H9 (cell line): ENCODE results near the gene STK32C. TPM values are rescaled to one million over a fixed set of nuclear protein-coding genes. Genes with fewer than 3 reads are reported as not detected.

Experiments used
- DNase-seq: peaks from one replicate; pipeline ENCODE4 v3.0.0-alpha.2; 2017
- H2AFZ ChIP-seq: one replicate; pipeline ENCODE4 v1.6.1; 2013; ENCODE audit warnings: mild to moderate bottlenecking, low read length, control low read depth, moderate library complexity
- H2AK5ac ChIP-seq: 2 replicates; pipeline ENCODE4 v1.6.1; 2013; ENCODE audit warnings: low read length, control low read depth, mixed read lengths; ENCODE audit not compliant: insufficient read length
- H2BK120ac ChIP-seq: one replicate; pipeline ENCODE4 v1.6.1; 2013; ENCODE audit warnings: low read depth, mild to moderate bottlenecking, low read length, control low read depth, inconsistent platforms; ENCODE audit not compliant: poor library complexity, severe bottlenecking
- H2BK12ac ChIP-seq: 2 replicates; pipeline ENCODE4 v1.6.1; 2013; ENCODE audit warnings: low read length, control low read depth, mixed read lengths, low read depth; ENCODE audit not compliant: insufficient read length
- H2BK15ac ChIP-seq: 2 replicates; pipeline ENCODE4 v1.6.1; 2013; ENCODE audit warnings: low read depth, low read length, control low read depth
- H2BK20ac ChIP-seq: one replicate; pipeline ENCODE4 v1.6.1; 2013; ENCODE audit warnings: low read depth, mild to moderate bottlenecking, low read length, control low read depth, inconsistent platforms; ENCODE audit not compliant: poor library complexity, severe bottlenecking
- H2BK5ac ChIP-seq: 2 replicates; pipeline ENCODE4 v1.6.1; 2013; ENCODE audit warnings: low read length, control low read depth, mixed read lengths; ENCODE audit not compliant: insufficient read length
- H3K14ac ChIP-seq: 2 replicates; pipeline ENCODE4 v1.6.1; 2013; ENCODE audit warnings: low read length, control low read depth; ENCODE audit not compliant: insufficient read depth
- H3K18ac ChIP-seq: 2 replicates; pipeline ENCODE4 v1.6.1; 2013; ENCODE audit warnings: low read depth, mild to moderate bottlenecking, mixed read lengths, low read length, control low read depth; ENCODE audit not compliant: insufficient read length
- H3K23ac ChIP-seq: 2 replicates; pipeline ENCODE4 v1.6.1; 2013; ENCODE audit warnings: low read length, control low read depth, mixed read lengths, low read depth; ENCODE audit not compliant: insufficient read length
- H3K23me2 ChIP-seq: 2 replicates; pipeline ENCODE4 v1.6.1; 2013; ENCODE audit warnings: low read depth, mild to moderate bottlenecking, mixed read lengths, low read length, control low read depth; ENCODE audit not compliant: insufficient read length, poor library complexity, severe bottlenecking
- H3K27ac ChIP-seq: 2 replicates; pipeline ENCODE4 v1.5.1; 2013; ENCODE audit warnings: low read length, control low read depth, mixed read lengths, low read depth; ENCODE audit not compliant: insufficient read length
- H3K27me3 ChIP-seq: 2 replicates; pipeline ENCODE4 v1.6.1; 2013; ENCODE audit warnings: low read length, control low read depth, inconsistent platforms; ENCODE audit not compliant: insufficient read depth
- H3K4ac ChIP-seq: 2 replicates; pipeline ENCODE4 v1.6.1; 2013; ENCODE audit warnings: low read depth, mild to moderate bottlenecking, control low read depth, inconsistent platforms, low read length, moderate library complexity
- H3K4me1 ChIP-seq: 2 replicates; pipeline ENCODE4 v1.6.1; 2013; ENCODE audit warnings: low read length, control low read depth, inconsistent platforms; ENCODE audit not compliant: insufficient read depth
- H3K4me2 ChIP-seq: 2 replicates; pipeline ENCODE4 v1.6.1; 2013; ENCODE audit warnings: low read length, control low read depth, mixed read lengths; ENCODE audit not compliant: insufficient read length, insufficient read depth
- H3K56ac ChIP-seq: 2 replicates; pipeline ENCODE4 v1.6.1; 2013; ENCODE audit warnings: low read depth, mild to moderate bottlenecking, mixed read lengths, low read length, control low read depth; ENCODE audit not compliant: insufficient read length
- H3K79me1 ChIP-seq: 2 replicates; pipeline ENCODE4 v1.6.1; 2013; ENCODE audit warnings: low read depth, mild to moderate bottlenecking, moderate library complexity, low read length, control low read depth, inconsistent platforms; ENCODE audit not compliant: insufficient read depth, poor library complexity, severe bottlenecking
- H3K79me2 ChIP-seq: 2 replicates; pipeline ENCODE4 v1.6.1; 2013; ENCODE audit warnings: low read length, control low read depth, inconsistent platforms; ENCODE audit not compliant: insufficient read depth
- H3K9ac ChIP-seq: 2 replicates; pipeline ENCODE4 v1.6.1; 2013; ENCODE audit warnings: low read length, control low read depth, mixed read lengths; ENCODE audit not compliant: insufficient read length; ENCODE audit errors: extremely low read depth
- H3K9me3 ChIP-seq: one replicate; pipeline ENCODE4 v1.6.1; 2013; ENCODE audit warnings: low read depth, low read length, inconsistent platforms; ENCODE audit not compliant: control insufficient read depth
- H3T11ph ChIP-seq: one replicate; pipeline ENCODE4 v1.6.1; 2013; ENCODE audit warnings: mild to moderate bottlenecking, low read length, control low read depth, inconsistent platforms
- H4K20me1 ChIP-seq: one replicate; pipeline ENCODE4 v1.6.1; 2013; ENCODE audit not compliant: control insufficient read depth, insufficient read length, insufficient read depth
- H4K5ac ChIP-seq: 2 replicates; pipeline ENCODE4 v1.6.1; 2013; ENCODE audit warnings: low read depth, mild to moderate bottlenecking, mixed read lengths, low read length, control low read depth; ENCODE audit not compliant: insufficient read length
- H4K8ac ChIP-seq: replicated peaks from 2 replicates; pipeline ENCODE4 v1.6.1; 2013; ENCODE audit warnings: low read length, control low read depth, mixed read lengths, low read depth; ENCODE audit not compliant: insufficient read length
- H4K91ac ChIP-seq: 2 replicates; pipeline ENCODE4 v1.6.1; 2013; ENCODE audit warnings: low read depth, mild to moderate bottlenecking, moderate library complexity, mixed read lengths, low read length, control low read depth; ENCODE audit not compliant: insufficient read length
- H3K27ac Mint-ChIP-seq, 3 experiments: 2 replicates in 2 of 3; 3 replicates in 1 of 3; pipeline ENCODE4 v1.8.0; 2020 to 2021; ENCODE audit warnings: mixed read lengths in 3 of 3, mild to moderate bottlenecking in 1 of 3, moderate library complexity in 1 of 3
- H3K27me3 Mint-ChIP-seq: 2 replicates; pipeline ENCODE4 v1.8.0; 2021; ENCODE audit warnings: low read depth, mild to moderate bottlenecking, moderate library complexity, mixed read lengths
- H3K36me3 Mint-ChIP-seq, 3 experiments: 2 replicates in 2 of 3; 3 replicates in 1 of 3; pipeline ENCODE4 v1.8.0; 2020 to 2021; ENCODE audit warnings: low read depth in 3 of 3, mixed read lengths in 3 of 3; ENCODE audit not compliant: insufficient read depth in 1 of 3
- H3K4me1 Mint-ChIP-seq, 2 experiments: 2 replicates each; pipeline ENCODE4 v1.8.0; 2020; ENCODE audit warnings: mixed read lengths in 2 of 2
- H3K4me3 Mint-ChIP-seq, 2 experiments: 2 replicates in 1 of 2; 3 replicates in 1 of 2; pipeline ENCODE4 v1.8.0; 2020 to 2021; ENCODE audit warnings: mild to moderate bottlenecking in 2 of 2, mixed read lengths in 2 of 2, moderate library complexity in 1 of 2
- H3K9me3 Mint-ChIP-seq, 2 experiments: 2 replicates in 1 of 2; 3 replicates in 1 of 2; pipeline ENCODE4 v1.8.0; 2020; ENCODE audit warnings: mild to moderate bottlenecking in 2 of 2, mixed read lengths in 2 of 2, moderate library complexity in 1 of 2
- CTCF ChIP-seq: fragments of 200-600 bp; sonication (generic); conservative IDR thresholded peaks from 3 replicates; pipeline ENCODE4 v1.8.0; 2021; ENCODE audit warnings: antibody characterized with exemption, mild to moderate bottlenecking
- WGBS: extraction: QIAGEN DNeasy Blood & Tissue Kit; methylation state at CpG from one replicate; pipeline ENCODE4 v1.1.7; 2013; ENCODE audit warnings: missing lambda C conversion rate, low lambda C conversion rate, mixed read lengths; ENCODE audit not compliant: insufficient read length; ENCODE audit errors: extremely low coverage; 5-methylcytosine and 5-hydroxymethylcytosine counted together
- total RNA-seq: library from RNA; stranded (reverse); gene quantifications from 2 replicates; pipeline ENCODE4 v1.2.1, GENCODE V29; 2021

The STK32C gene
- total RNA-seq, 1 experiment from 2014 or later = 11.3 TPM

GRCh38 chr10:132282667-132283603 is 24.8 kb downstream of the STK32C start:
- Histone ChIP-seq H2BK12ac (no peak overlapping the region), H3K14ac (no peak overlapping the region; the same call in 1 of the 2 replicates), H3K18ac (no peak overlapping the region), H3K4me2 (no peak overlapping the region), H2BK15ac (no peak overlapping the region), H2AFZ (no peak overlapping the region), H3K4me1 (no peaks in the 10 kb centered on the region), H4K5ac (no peak overlapping the region), H4K8ac (no peak overlapping the region), H3K4ac (no peak overlapping the region), H2BK20ac (no peak overlapping the region), H3K9me3 (no peaks in the 10 kb centered on the region), H3K56ac (no peak overlapping the region), H3K9ac (no peak overlapping the region), H2AK5ac (no peak overlapping the region), H3K79me2 (no peaks in the 10 kb centered on the region; the same call in 1 of the 2 replicates), H2BK120ac (no peak overlapping the region), H3K79me1 (no peaks in the 10 kb centered on the region), H3K27ac (no peak overlapping the region), H3K27me3 (no peaks in the 10 kb centered on the region), H2BK5ac (no peak overlapping the region), H3T11ph (no peak overlapping the region), H4K91ac (no peak overlapping the region), H3K23me2 (no peaks in the 10 kb centered on the region), H3K23ac (no peak overlapping the region), H4K20me1 (peaks cover 2% of the 10 kb centered on the region)
- H3K27me3 Mint-ChIP-seq = peaks cover 3% of the 10 kb centered on the region; the same call in 1 of the 2 replicates
- no CpG with 5 or more reads among the region's 36 CpGs for WGBS
- peaks cover 4 to 9% of the 10 kb centered on the region in 2 experiments for H3K4me1 Mint-ChIP-seq
- DNase-seq = no peak
- H3K27ac Mint-ChIP-seq = peak overlapping the region in 1 of 3 experiments; percentile 66; a peak in 2 of 7 replicates
- no peak overlapping the region for H3K4me3 Mint-ChIP-seq
- TF ChIP-seq CTCF = no peak
- H3K36me3 Mint-ChIP-seq = no peaks in the 10 kb centered on the region; a peak in 1 of 7 replicates
- peaks cover 0 to 3% of the 10 kb centered on the region in 2 experiments; a peak in 2 of 5 replicates for H3K9me3 Mint-ChIP-seq
